Body of pancreas (tissue), 2 donors: ENCODE results near the gene AMER2. TPM values are rescaled to one million over a fixed set of nuclear protein-coding genes. Genes with fewer than 3 reads are reported as not detected.

Experiments
- small RNA-seq: library from RNA; depleted of rRNA; stranded (forward); fragments of <200 nt; gene quantifications from one replicate; pipeline ENCODE3, GENCODE V24; 2016
- total RNA-seq, 2 donors: library from RNA; depleted of rRNA; stranded (reverse); fragments of >200 nt; gene quantifications; one replicate each; pipeline ENCODE4 v1.1.0, GENCODE V29; 2016

Gene AMER2
- total RNA-seq, 2 donors from 2014 or later, result not detected

Small RNA genes within 50 kb of the gene (small RNA-seq; reads per million reads assigned to genes)
- gene AL359757.1, result not detected
- gene AL359757.2, result not detected

Other genes starting within 250 kb of the AMER2 start
- not detected for gene PABPC3, start 76.2 kb downstream of the AMER2 start, total RNA-seq
- 10 to 100 TPM; 11.2 to 13.2 TPM for gene MTMR6, start 115.2 kb upstream of the AMER2 start, total RNA-seq
- 10 to 100 TPM; 22.7 to 30.9 TPM for gene NUP58, start 129.3 kb upstream of the AMER2 start, total RNA-seq
- under 1 TPM in 1 of 2 donors, not detected in 1; under 0.01 TPM for gene ATP8A2, start 199.7 kb upstream of the AMER2 start, total RNA-seq